NCI-H748 (cell line): ENCODE results near the gene CSTF1.

ENCODE experiments used
- DNase-seq: peaks from one replicate; lab custom pipeline; 2025; ENCODE audit not compliant: unreplicated experiment; lab: John Stamatoyannopoulos, UW

Gene CSTF1

DNA sequence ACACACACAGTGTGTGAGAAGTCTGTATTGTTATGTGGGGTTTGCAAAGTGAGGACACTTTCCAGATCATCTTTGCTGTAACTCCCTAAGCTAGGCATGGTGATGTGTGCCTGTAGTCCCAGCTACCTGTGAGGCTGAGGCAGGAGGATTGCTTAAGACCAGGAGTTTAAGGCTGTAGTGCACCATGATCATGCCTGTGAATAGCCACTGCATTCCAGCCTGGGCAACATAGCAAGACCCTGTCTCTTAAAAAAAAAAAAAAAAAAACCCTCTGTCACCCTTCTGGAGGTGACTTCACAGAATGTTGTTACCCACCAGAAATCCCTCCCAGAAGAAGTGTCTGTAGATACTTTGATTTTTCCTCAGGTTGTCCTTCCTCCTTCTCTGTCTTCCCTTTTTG, 34.5 kb downstream of the CSTF1 start:
- no peak for DNase-seq

DNA sequence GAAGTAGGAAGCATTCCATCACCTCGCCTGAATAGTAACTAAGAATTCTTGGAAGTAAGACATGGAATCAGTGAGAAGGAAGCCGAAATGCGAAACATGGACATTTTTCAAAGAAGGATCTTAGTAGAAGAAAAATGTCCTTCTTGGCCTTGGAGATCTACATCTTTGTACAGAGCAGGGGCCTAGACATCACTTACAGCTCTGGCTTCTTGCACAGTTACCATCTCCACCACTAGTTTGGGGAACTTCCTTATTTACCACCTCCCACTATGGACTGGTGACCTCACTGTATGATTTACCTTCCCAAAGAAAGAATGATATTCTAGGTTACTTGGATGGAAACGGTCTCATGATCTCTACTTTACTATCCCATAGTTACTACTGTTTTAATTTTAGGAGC, 35.4 kb downstream of the CSTF1 start:
- DNase-seq: no peak

DNA sequence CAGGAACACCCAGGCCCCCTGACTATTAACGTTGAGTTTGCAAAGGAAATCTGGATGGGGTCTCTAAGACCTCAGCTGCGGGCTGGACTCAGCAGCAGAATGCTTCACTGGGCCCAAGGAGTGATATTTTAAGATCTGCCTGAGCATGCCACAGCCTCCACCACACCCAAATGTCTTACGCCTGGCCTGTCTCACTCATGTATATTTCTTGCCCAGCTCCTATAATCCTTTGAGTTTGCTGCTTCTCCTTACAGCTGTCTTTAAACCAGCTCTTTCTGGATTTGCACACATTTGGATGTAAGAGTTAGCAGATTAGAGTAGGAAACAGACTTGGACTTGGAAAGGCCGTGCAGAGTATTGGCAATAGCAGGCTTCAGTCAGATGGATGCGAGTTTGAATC, 36.0 kb downstream of the CSTF1 start:
- DNase-seq: no peak

DNA sequence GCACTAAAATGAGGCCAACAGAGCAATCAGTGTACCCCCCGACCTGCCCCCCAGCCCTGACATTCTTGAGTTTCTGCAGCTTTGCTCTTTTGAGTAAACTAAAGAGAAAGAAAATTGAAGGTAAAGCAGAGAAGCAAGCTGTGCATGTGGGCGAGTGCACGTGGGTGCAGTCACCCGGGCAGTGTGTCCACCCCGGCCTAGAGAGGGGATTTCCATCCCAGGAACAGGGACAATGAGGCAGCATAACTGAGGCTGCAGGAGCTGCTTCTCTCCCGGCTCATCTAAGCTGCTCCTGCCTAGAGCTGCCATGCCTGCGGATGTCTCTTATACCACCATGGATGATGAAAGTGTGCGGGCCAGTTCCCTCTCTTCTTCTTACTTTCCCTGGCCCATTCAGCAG, 36.4 kb downstream of the CSTF1 start:
- no peak for DNase-seq

DNA sequence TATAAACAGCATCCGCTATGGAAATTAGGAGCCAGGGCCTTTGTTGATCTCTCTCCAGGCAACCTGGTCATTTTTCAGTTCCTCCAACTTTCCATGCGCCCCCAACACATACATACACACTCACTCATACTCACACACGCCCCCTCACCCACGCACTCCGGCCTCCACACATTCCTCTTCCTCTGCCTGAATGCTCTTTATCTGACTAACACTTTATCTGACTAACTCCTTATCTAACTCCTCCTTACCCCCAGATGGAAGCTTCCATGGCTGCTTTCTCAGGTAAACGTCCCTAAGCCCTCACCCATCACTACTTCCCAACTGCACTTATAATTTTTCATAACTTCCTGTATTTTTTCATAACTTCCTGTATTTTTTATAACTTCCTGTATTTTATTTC, 37.1 kb downstream of the CSTF1 start:
- no peak for DNase-seq

- DNase-seq: no peak
Observed at GRCh38 chr20:56429941-56430340, 37.5 kb downstream of the CSTF1 start.

DNA sequence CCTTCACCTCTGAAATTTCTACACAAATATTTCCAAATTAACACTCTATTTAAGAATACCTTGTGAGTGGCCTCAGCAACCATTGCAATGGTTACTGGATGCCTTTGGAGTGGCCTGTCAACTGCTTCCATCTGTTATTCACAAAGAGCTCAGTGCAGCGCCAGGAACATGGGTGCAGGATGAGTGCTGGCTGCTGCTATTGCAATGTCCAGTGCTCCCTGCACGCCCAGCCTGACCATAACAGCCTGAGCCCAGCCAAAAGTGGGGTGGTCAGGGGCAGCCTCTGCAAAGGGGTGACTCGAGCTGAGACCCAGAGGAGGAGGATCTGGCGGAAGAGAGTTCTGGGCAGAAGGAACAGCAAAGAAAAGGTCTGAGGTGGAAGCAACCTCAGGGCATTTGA, 38.0 kb downstream of the CSTF1 start:
- no peak for DNase-seq

- DNase-seq: no peak
Observed at GRCh38 chr20:56430957-56431356, 38.5 kb downstream of the CSTF1 start.

DNA sequence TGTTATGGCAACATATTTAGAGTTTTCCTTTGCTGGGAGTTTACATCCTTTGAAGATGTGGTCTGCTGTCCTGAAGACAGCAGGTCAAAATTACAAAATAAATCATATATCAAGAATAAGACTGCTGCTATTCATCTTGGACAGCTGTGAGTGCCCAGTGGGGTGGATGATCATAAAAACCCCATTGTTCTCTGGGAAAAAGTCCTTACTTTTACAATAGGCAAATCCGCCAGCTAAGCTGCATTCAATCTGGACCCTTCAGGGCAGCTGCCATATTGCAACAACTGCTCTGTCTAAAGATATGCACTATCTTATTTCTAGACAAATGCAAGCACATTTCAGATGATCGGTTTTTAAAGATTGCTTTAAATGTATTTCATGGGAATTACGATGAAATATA, 39.0 kb downstream of the CSTF1 start:
- DNase-seq: no peak

DNA sequence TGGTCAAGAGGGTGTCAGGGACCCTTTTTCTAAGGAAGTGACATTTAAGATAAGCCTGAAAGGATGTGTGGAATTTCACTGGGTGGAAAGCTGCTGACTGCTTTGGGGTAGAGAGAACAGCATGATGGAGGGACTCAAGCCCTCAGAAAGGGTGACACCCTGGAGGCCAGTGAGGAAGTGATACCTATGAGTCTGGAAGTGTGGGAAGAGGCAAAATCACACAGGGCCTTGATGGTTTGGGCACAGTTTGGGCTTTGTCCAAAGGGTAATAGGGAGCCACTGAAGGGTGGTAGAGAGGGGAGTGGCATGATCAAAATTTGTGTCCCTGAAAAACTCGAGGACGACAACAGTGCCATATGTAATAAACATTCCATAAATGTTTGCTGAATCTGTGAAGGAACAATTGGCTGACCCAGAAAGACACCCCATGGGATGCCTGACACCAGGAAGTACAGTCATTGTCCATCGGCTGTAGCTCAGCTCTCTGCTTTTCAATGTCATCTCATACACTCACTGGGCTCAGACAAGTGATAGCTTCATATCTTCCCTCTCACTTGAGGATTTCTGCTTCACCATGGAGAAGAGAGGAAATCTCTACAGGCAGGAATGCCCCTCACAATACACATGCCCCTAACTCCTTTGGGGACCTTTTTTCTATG, 40.9 kb downstream of the CSTF1 start:
- no peak for DNase-seq

GRCh38 chr20:56433880-56434255, 41.4 kb downstream of the CSTF1 start:
- no peak for DNase-seq

DNA sequence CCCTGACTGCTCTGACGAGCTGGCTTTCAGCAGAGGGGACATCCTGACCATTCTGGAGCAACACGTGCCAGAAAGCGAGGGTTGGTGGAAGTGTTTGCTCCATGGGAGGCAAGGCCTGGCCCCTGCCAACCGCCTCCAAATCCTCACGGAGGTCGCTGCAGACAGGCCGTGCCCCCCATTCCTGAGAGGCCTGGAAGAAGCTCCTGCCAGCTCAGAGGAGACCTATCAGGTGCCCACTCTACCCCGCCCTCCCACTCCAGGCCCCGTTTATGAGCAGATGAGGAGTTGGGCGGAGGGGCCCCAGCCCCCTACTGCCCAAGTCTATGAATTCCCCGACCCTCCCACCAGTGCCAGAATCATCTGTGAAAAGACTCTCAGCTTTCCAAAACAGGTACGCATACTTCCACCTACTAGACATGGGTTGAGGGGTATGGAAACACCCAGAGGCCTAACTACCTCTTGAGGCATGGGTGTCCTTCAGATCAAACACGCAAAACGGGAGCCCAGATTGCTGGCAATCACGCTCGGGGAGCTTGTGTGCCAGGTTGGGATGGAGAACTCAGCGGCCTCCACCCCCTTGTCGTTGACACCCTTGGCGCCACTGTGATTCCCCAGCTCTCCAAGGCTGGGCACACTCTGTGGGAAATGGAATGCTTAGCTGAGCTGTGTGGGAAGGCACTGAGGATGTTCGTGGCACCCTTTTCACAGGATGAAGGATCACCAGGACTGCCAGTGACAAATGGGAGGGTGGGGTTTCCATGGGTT, 44.9 kb downstream of the CSTF1 start:
- DNase-seq: no peak

DNA sequence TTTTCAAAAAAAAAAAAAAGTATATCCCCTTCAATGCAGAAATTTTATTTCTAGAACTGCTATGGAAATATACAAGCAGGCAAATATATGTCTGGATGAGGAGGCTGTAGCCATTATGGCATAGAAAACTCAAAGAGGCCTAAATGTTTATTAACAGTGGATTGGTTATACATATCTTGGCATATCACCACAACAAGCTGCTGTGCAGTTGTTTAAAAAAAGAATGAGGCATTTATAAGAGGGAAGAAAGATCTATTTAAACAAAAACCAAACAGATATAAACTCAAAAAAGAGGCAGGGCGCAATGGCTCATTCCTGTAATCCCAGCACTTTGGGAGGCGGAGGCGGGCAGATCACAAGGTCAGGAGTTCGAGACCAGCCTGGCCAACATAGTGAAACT, 45.8 kb downstream of the CSTF1 start:
- no peak for DNase-seq

DNA sequence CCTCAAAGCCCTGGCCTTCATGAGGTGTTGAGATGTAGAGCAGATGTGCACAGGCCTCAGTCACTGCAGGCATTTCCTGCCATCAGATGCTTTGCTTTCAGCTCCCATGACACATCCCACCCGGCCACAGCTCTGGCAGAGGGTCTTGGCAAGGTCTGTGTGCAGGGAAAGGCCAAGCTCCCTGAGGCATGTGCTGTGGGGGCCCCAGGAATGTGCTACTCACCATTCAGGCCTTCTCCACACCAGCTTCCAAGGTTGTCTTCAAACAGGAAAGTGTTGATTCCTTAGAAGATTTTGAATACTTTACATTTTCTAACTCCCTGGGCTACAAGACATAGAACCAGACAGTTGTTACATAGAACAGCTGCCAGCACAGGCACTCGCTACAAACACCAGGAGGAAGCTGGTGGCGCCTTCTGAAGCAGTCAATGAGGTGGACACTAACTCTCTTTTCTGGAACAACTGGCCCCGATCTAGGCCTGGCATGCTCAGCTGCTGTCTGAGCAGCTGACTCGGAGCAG, 47.4 kb downstream of the CSTF1 start:
- no peak for DNase-seq

DNA sequence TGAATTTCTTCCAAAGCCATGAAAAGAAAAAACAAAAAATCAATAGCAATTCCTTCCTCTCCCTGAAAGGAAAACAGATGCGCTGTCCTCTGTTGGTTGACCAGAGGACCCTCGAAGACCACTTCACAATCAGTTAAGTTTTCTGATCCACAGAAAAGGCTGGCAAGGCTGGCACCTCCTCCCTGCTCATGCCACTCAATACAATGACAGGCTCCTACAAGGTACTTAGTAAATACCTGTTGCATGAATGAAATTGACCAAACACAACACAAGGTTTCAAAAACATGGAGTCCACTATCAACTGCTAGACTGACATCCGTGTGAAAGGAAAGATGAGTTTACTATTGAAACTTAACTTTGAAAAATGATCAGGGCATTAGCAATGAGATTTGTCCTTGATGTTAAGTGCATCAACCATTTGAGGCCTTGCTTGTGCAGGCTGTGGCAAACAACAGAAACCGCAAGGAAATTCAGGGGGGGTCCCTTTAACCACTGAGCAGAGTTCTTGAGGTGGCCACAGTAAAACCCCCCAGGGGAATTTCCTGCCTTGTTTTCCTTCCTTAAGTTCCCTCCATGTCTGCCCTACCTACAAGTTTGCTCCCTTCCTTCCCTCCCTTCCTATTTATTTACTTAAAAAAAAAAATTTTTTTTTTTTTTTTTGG, 48.0 kb downstream of the CSTF1 start:
- DNase-seq: no peak

GRCh38 chr20:56442389-56443365, 50.2 kb downstream of the CSTF1 start:
- DNase-seq: no peak

DNA sequence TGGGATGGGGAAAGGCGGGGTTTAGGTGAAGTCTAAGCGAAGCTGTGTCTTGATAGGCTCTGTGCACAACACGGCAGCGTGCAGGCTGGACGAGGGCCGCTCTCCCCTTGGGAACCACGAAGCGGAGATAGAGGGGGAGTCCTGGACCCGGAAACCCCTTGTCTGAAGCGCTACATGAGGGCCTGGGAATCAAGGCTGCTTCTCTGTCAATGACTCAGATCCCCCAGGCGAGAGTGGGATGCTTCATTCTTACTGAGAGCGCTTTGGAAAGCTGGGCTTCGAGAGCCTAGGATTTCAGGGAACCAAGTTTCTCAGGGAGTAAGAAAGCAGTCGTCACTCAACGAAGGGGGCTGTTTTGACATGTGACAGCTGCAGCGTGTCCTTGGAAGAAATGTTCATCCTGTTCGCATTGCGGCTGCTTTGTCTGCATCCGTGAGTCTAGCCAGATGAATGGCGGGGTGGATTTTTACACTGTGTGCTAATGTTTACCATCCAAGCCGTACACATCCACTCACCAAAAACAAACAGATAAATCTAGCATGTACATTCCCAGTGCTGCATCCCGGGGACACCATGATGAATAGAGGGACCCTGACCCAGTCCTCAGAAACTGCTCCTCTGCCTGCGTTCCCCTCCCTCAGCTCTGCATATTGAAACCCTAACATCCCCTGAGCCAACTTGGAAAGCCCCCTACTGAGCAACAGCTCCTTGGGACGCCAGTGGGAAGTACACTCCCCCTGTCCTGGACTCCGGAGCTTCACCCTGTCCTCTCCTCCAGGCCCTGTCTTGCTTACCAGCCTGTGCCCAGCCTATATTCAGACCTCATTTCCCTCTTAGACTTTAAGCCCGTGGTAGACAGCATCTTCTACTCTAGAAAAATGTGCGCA, 51.5 kb downstream of the CSTF1 start:
- peak; percentile 5 for DNase-seq

GRCh38 chr20:56445130-56445529, 52.7 kb downstream of the CSTF1 start:
- no peak for DNase-seq

- no peak for DNase-seq
Observed at GRCh38 chr20:56445540-56445939, 53.1 kb downstream of the CSTF1 start.

DNA sequence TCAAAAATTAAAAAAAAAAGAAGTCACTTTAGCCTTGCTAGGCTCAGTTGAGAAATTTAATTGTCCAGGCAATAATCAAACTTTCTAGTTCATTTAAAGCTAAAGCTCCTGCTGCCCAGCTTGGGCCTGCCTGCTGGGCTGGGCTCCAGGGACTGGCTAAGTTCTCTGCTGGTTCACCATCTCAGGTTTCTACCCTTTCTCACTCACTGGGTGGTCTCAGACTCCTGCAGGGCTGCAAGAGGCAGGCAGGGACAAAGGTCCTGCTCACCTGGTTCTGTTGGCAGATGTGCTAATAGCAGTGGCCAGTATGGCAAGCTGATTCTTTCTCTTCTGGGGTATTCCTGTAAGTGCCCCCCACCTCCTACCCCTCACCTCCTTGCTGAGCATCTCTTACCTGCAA, 54.8 kb downstream of the CSTF1 start:
- no peak for DNase-seq
